Activated naive CD4-positive, alpha-beta T cell (primary cell): ENCODE results near the gene NOL3.

Source experiments
- DNase-seq, 4 experiments: peaks; one replicate each; lab custom pipeline; 2025; lab: John Stamatoyannopoulos, UW

Gene NOL3

GRCh38 chr16:67155295-67156142, 14.8 kb upstream of the NOL3 start:
- DNase-seq, result peak; percentile 60 to 80 (median 67)

- no peak for DNase-seq
Measured at GRCh38 chr16:67156143-67156844, 14.0 kb upstream of the NOL3 start.

DNA sequence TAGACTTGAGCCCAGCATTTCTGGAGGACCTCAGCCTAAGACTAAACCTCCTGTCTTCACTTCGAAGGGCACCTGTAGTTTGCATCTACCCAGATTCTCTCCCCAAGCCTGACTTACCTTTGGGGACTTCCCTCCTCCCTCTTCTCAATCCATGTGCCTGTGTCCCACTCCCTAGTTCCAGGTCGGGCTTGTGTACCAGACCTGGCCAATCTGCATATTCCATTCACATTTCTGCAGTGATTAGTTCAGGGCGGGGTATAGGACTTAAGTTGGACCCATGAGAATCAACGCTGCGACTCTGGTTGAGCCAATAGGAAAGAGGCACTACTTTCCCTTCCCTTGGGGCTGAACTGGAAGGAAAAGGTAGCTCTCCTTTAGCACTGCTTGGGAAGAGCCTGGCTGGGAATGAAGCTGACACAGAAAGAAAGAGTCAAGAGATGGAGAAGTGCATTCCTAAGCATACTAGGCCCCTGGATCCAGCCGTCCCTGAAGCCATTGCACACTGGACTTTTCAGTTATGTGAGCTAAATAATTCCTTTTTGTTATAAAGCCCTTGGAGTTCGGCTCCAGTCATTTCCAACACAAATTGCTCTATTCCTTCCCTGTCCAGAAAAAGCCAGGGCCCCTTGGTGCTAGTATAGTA, 13.1 kb upstream of the NOL3 start:
- DNase-seq, result no peak

GRCh38 chr16:67157892-67158635, 12.3 kb upstream of the NOL3 start:
- no peak for DNase-seq

- DNase-seq, result peak in 2 of 4 experiments; percentile 50 to 67
Measured at GRCh38 chr16:67158637-67159600, 11.4 kb upstream of the NOL3 start.

DNA sequence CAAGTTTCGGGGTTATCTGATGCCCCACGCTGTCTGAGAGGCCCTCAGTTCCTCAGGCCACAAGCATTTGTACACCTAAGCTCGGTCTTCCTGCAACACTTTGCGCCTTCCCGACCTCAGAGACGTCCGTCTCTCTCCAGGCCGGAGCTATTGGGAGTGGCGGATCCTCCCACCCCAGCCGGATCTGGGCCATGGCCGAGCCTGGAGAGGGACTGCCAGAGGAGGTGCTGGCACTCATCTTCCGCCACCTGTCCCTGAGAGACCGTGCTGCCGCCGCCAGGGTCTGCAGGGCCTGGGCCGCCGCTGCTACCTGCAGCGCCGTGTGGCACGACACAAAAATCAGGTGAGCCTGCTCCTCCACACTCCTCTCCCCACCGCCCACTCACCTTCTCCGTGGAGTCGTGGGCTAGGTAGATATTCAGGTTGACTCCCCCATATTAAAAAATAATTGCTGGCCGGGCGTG, 8.7 kb upstream of the NOL3 start:
- no peak for DNase-seq

GRCh38 chr16:67162506-67163163, 7.7 kb upstream of the NOL3 start:
- DNase-seq, result no peak

- DNase-seq, result peak in 1 of 4 experiments; percentile 19
Measured at GRCh38 chr16:67163164-67163998, 7.0 kb upstream of the NOL3 start.

DNA sequence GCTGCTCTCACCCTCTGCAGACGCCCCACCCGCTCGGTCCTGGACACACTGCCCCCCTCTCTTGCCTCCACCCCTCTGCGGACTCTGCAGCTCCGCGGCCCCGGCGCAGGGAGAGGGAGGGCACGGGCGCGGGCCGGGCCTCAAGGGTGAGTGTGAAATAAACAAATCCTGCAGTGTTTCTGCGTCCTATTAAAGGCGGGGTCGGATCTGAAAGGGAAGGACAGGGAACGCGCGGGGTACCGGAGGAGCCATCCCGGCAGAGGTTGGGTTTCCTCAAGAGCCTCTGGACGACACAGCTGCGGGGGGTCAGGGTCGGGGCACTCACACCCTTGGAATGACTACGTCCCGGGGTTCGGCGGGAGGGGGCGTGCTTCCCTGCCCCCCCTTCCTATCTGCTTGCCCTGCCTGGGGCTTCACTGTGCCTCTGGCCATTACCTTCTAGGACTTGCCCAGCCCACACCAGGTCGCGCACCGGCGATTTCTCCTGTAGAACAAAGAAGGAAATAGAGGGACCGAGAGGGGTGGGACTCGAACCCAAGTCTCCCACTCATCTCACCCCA, 6.3 kb upstream of the NOL3 start:
- DNase-seq, result no peak

GRCh38 chr16:67164599-67165061, 5.7 kb upstream of the NOL3 start, which contains the start of gene HSF4:
Gene HSF4 (plus strand): TSS chr16:67164745. CDS start chr16:67164812, 67 bp downstream.
- DNase-seq, result no peak

DNA sequence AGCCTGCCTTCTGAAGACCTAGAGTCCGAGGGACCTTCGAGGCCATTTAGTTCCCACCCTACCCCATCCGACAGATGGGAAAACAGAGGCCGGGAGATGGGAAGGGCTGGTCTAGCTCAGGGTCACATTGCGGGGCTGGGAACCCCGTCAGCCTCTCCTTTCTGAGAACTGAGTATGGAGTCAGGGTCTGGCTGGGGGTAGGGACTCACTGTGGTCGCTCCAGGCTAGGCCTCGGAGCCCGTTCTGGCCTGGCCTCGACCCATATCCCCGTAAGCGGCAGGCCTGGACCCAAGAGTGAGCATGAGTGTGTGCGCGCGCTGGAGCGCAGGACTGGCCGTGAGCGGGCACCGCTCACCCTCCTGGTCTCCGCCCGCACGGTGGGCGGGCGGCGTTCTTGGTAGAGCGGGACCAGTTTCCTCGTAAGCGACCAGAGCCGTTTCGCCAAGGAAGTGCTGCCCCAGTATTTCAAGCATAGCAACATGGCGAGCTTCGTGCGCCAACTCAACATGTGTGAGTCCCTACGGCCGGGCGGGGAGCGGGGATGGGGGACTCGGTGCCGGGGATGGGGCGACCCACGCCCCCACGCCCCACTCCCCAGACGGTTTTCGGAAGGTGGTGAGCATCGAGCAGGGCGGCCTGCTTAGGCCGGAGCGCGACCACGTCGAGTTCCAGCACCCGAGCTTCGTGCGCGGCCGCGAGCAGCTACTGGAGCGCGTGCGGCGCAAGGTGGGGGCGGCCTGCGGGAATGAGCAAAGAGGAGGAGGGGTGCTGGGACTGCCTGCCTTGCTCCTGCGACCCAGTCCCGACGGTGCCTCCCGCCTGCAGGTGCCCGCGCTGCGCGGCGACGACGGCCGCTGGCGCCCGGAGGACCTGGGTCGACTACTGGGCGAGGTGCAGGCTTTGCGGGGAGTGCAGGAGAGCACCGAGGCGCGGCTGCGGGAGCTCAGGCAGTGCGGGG, 4.9 kb upstream of the NOL3 start:
- DNase-seq, result no peak

- DNase-seq, result no peak
Measured at GRCh38 chr16:67166110-67166547, 4.2 kb upstream of the NOL3 start.

GRCh38 chr16:67166598-67167168, 3.7 kb upstream of the NOL3 start:
- no peak for DNase-seq

GRCh38 chr16:67167588-67167987, 2.8 kb upstream of the NOL3 start:
- DNase-seq, result no peak

DNA sequence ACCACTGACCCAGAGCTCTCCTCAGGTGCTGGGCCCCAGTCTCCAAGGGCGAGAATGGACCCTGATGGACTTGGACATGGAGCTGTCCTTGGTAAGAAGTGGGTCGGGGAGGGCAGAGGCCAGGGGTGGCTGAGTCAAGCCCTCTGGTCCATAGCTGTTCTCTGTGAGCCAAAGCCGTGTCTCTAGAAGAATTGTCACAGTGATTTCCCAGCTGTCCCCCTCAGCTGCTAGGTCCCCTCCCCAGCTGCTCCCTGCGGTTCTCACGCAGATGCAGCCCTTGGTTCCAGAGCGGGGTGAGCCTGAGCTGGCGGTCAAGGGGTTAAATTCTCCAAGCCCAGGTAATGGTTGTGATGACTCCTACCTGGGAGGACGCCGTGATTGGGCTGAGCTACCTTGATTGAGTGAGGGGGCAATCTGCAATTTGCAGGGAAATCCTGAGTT, 1.3 kb upstream of the NOL3 start:
- no peak for DNase-seq

DNA sequence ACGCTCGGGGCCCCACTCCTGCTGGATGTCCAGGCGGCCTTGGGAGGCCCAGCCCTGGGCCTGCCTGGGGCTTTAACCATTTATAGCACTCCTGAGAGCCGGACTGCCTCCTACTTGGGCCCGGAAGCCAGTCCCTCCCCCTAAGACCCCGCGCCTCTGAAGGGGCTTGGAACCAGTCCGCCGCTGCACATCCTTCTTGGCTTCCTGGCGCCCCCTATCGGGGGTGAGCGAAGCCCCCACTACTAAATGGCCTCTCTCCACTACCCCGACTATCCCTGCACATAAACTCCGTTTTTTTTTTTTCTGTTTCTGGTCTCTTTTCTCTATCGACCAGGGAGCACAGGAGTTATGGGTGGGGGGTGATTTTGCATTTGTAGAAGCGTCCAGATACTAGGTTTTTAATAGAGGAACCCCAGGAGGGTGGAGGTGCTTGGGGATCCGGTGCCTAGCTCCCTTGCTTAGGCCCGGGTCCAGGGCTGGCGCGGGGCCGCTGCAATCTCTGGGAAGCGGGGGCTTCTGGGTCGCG, 633 bp upstream of the NOL3 start:
- peak in 1 of 4 experiments; percentile 34 for DNase-seq
